HEK293T (cell line): ENCODE data around the gene REV3L.

Experiments
- CTCF ChIA-PET: fragments of 350-600 bp; formaldehyde crosslinking; extraction: SDS; loops from one replicate; lab custom pipeline; 2021; ENCODE audit warnings: antibody characterized with exemption, inconsistent platforms; lab: Yijun Ruan, JAX
- POLR2A ChIA-PET: fragments of 350-600 bp; formaldehyde crosslinking; extraction: SDS; loops from one replicate; lab custom pipeline; 2020; ENCODE audit warnings: antibody characterized with exemption, inconsistent platforms; lab: Yijun Ruan, JAX
- DNase-seq: peaks from one replicate; pipeline ENCODE4 v3.0.0; 2012; ENCODE audit warnings: mixed read lengths; ENCODE audit errors: extremely low spot score
- ARNT ChIP-seq: fragments of 450-650 bp; IDR thresholded peaks from 2 replicates; pipeline ENCODE4 v1.6.1; 2017; ENCODE audit warnings: mild to moderate bottlenecking
- BHLHE40 ChIP-seq: fragments of 450-650 bp; IDR thresholded peaks from 2 replicates; pipeline ENCODE4 v1.6.1; 2016; ENCODE audit warnings: mild to moderate bottlenecking, moderate library complexity, borderline replicate concordance
- CTBP1 ChIP-seq: fragments of 450-650 bp; IDR thresholded peaks from 2 replicates; pipeline ENCODE4 v1.6.1; 2016; ENCODE audit warnings: borderline replicate concordance
- ELF4 ChIP-seq: fragments of 450-650 bp; IDR thresholded peaks from 2 replicates; pipeline ENCODE4 v1.6.1; 2017; ENCODE audit warnings: antibody characterized with exemption
- FOXA1 ChIP-seq: fragments of 450-650 bp; IDR thresholded peaks from 2 replicates; pipeline ENCODE4 v1.6.1; 2016; ENCODE audit warnings: mild to moderate bottlenecking
- FOXK2 ChIP-seq: fragments of 450-650 bp; IDR thresholded peaks from 2 replicates; pipeline ENCODE4 v1.6.1; 2016; ENCODE audit warnings: mild to moderate bottlenecking
- FOXM1 ChIP-seq: fragments of 450-650 bp; IDR thresholded peaks from 2 replicates; pipeline ENCODE4 v1.6.1; 2017; ENCODE audit warnings: mild to moderate bottlenecking, borderline replicate concordance
- HDGF ChIP-seq: fragments of 450-650 bp; IDR thresholded peaks from 2 replicates; pipeline ENCODE4 v1.6.1; 2017; ENCODE audit warnings: antibody characterized with exemption, borderline replicate concordance
- L3MBTL2 ChIP-seq: fragments of 450-650 bp; conservative IDR thresholded peaks from 2 replicates; pipeline ENCODE4 v1.6.1; 2016; ENCODE audit warnings: mild to moderate bottlenecking
- LEF1 ChIP-seq: fragments of 450-650 bp; IDR thresholded peaks from 2 replicates; pipeline ENCODE4 v1.6.1; 2017; ENCODE audit warnings: mild to moderate bottlenecking, borderline replicate concordance
- NFRKB ChIP-seq: fragments of 450-650 bp; IDR thresholded peaks from 2 replicates; pipeline ENCODE4 v1.6.1; 2016; ENCODE audit warnings: mild to moderate bottlenecking, moderate library complexity
- SP1 ChIP-seq: fragments of 450-650 bp; IDR thresholded peaks from 2 replicates; pipeline ENCODE4 v1.6.1; 2017
- SUZ12 ChIP-seq: fragments of 450-650 bp; IDR thresholded peaks from 2 replicates; pipeline ENCODE4 v1.6.1; 2016; ENCODE audit warnings: mild to moderate bottlenecking
- TARDBP ChIP-seq: fragments of 450-650 bp; IDR thresholded peaks from 2 replicates; pipeline ENCODE4 v1.6.1; 2016
- ZNF384 ChIP-seq: fragments of 450-650 bp; IDR thresholded peaks from 2 replicates; pipeline ENCODE4 v1.6.1; 2016
- TF ChIP-seq, protein P1 (sequence below): fragments of 450-650 bp; IDR thresholded peaks from 2 replicates; pipeline ENCODE4 v1.6.1; 2016

Gene REV3L

DNA sequence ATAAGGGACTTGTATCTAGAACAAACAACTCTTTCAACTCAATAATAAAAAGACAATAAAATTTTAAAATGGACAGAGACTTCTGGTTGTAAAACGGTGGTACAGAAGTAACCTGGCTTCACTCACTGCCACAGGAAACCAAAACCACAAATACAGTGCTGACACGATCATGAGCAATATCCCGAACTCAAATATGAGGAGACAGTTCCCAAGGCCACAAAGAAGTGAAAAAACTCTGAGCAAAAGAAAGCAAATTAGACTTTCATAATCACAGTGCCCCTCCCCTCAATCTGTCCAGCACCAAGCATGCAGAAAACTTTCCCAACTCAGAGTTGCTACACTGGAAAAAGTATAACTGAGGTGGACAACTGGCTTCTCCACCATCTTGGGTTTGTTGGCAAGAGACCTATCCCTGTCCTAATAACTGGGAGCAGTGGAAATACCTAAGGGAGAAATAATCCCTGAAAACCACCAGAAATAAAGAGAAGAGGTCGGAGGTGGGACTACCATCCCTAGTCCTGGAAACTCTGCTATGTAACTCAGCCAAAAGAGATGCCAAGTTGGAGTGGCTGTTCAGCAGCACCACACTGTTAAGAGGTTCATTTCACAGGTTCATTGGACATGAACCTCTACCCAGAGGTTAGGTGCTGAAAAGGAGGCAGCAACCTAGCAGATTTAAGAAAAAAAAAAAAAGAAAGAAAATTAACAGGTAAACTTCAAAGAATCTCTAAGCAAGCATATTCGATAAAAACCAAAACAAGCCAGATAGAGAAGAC, 55.5 kb downstream of the REV3L start:
- ChIA-PET POLR2A (no interaction called here), CTCF (no interaction called here)
- TF ChIP-seq BHLHE40 (no peak), L3MBTL2 (no peak), SUZ12 (no peak), HDGF (no peak), CTBP1 (no peak), LEF1 (no peak), TARDBP (no peak), ARNT (no peak), NFRKB (no peak), FOXK2 (no peak), ELF4 (no peak), FOXM1 (no peak), FOXA1 (no peak), SP1 (no peak), ZNF384 (no peak)
- TF ChIP-seq, protein P1, sequence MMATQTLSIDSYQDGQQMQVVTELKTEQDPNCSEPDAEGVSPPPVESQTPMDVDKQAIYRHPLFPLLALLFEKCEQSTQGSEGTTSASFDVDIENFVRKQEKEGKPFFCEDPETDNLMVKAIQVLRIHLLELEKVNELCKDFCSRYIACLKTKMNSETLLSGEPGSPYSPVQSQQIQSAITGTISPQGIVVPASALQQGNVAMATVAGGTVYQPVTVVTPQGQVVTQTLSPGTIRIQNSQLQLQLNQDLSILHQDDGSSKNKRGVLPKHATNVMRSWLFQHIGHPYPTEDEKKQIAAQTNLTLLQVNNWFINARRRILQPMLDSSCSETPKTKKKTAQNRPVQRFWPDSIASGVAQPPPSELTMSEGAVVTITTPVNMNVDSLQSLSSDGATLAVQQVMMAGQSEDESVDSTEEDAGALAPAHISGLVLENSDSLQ = no peak
- no peak for DNase-seq

DNA sequence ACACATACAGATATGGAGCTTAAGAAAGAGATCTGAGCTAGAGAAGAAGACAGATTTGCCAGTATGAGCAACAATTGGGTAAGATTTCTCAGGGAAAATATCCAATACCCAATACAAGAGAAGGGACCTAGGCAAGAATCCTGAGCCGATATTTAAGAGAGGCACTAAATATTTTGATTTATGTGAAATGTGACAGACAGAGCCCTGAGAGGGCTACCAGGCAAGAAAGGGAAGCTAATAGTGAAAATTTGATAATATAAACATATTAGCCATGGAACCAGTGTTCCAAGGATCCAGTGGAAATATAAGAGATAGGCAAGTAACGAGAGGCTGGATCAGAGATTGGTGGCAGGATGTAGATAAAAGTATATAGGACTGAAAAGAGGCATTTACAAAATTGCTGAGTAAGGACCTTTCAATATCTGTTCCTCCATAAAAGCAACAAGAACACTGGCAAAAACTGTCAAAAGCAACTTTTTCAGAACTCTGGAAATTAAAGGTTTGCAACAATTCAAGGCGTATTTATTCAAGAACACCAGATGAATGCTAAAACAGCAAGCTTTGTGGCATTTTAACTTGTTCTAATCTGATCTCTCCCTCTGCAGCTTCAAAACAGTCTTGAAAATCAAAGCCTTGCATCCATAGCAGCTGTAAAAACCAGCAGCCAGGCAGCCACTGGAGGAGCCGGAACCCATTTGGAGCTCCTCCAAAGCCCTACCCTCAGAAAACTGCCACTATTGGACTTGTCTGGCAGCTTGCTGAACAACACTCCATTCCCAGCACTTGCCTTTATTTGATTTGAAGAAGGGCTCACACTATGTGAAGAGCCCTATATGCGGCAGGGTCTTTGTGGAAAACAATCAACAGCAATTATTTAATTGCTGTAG, 58.8 kb downstream of the REV3L start:
- TF ChIP-seq, protein P1 = peak; percentile 77
- no peak for TF ChIP-seq L3MBTL2
- TF ChIP-seq HDGF = no peak
- ChIA-PET CTCF (interaction anchor here (1.0 kb wide), 1 partner anchor 165 kb away, joined by 3 read pairs; a partner anchor contains a TSS), POLR2A (no interaction called here)
- DNase-seq = peak; percentile 15

DNA sequence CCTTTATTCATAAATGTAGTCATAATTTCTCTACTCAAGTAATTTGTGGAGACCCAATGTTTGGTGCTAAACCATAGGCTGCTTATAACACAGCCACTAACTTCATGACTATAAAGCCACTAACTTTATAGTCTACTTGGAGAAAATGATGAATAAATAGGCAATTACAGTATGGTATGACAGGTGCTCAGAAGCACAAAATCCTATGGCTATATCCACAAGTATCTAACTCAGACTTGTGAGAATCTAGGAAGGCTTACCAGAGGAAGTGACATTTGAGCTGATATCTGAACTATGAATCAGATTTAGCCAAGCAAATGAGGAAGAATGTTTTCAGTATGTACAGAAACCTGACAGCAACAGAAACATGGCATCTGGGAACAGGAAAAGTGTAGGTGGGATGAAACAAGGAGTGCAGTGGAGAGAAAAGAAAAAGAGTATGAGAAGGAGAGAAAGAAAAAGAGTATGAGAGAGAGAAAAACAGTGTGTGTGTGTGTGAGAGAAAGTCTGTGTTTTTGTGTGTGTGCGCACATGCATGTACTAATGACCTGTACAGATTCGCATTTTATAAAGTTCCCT, 59.9 kb downstream of the REV3L start:
- TF ChIP-seq CTBP1 (no peak), LEF1 (no peak), FOXM1 (no peak), TARDBP (no peak), BHLHE40 (no peak), ARNT (no peak), FOXA1 (no peak), ELF4 (no peak), NFRKB (no peak), SP1 (no peak)

DNA sequence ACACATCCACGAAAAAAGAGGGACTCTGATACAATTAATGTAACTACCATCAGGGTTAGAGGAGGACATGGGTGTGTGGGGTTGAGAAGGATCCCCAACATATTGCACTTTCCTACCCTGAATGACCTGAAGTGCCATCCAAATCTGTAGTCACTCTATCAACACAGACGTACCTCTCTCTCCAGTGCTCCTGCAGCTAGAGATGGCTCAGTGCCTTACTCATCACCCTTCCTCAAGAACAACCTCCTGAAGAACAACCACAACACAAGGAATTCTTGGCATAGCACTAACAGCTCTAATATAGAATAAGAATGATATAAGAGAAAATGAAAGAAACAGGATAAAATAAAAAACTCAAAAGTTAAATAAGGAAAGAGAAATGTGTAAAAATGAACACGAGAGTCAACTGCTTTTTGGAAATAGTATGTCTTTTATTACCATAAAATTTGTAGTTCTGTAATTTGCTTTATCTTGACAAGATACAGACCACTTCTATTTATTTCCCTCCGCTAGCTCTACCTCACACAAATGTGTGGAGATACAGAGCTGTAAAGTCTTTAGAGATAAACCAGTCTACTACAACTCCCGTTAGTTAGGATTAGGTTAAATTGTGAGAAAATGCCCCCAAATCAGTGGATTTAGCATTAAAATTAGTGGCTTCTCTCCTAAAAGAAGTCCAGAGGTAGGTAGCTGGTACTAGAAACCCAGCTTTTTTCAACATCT, 63.9 kb downstream of the REV3L start:
- ChIA-PET POLR2A (no interaction called here), CTCF (interaction anchor here (0.6 kb wide), 1 partner anchor 736 kb away, joined by 3 read pairs; no protein-coding TSS in a partner anchor)
- no peak for DNase-seq
- TF ChIP-seq CTBP1 (no peak), SP1 (no peak), FOXK2 (no peak), FOXA1 (no peak), TARDBP (no peak), LEF1 (no peak), ZNF384 (no peak), HDGF (no peak), ELF4 (no peak), ARNT (no peak), NFRKB (no peak), SUZ12 (no peak), FOXM1 (no peak)
- TF ChIP-seq, protein P1 = no peak

More for the DNA sequence above, 59.9 kb downstream of the REV3L start:
- POLR2A ChIA-PET = no interaction called here
- CTCF ChIA-PET = no interaction called here
- no peak for DNase-seq

DNA sequence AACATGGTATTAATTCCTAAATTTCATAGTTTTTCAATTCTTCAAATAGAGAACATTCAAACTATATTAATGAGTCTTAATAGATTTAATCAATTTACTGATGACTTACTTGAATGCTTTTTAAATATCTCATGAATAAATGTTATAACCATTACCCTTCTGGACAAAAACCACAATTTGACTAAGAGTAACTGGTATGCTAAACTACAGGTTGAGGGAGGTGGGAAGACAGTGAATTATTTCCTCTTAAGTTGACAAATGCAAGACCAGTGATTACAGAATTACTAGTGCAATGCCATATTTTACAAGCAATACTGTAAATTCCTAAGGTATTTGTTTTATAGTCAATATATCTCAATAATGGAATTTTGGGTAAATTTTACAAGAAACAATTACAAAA, 65.1 kb downstream of the REV3L start:
- DNase-seq = no peak
- POLR2A ChIA-PET = no interaction called here
- TF ChIP-seq, protein P1 = no peak
- TF ChIP-seq CTBP1 = no peak
- no peak for TF ChIP-seq ZNF384
- TF ChIP-seq HDGF = no peak
- TF ChIP-seq FOXM1 = no peak
- no peak for TF ChIP-seq L3MBTL2
- no peak for TF ChIP-seq LEF1
- CTCF ChIA-PET = no interaction called here
